ENCODE measurements around the gene ADAM19. TPM values are rescaled to one million over a fixed set of nuclear protein-coding genes. Genes with fewer than 3 reads are reported as not detected.

Gene ADAM19
- total and polyA plus RNA-seq, 2 donors from 2014 or later = 0.88 to 9.2 TPM

GRCh38 chr5:157554179-157555036, 21.2 kb downstream of the ADAM19 start:
- peak overlapping the region in 1 of 2 donors; percentile 3 for H3K27ac ChIP-seq (ENCODE audit: low read depth in 2 of 2, low read length in 2 of 2)
- FAIRE-seq = no peak
- DNase-seq = peak in 1 of 5 donors; percentile 58
- TF ChIP-seq CTCF (IDR thresholded peaks at IDR 0.05; ENCODE audit: borderline replicate concordance, extremely low read depth, insufficient read depth) = no peak
- no peaks in the 10 kb centered on the region for H3K9me3 ChIP-seq (ENCODE audit: control insufficient read depth in 2 of 3, insufficient read depth in 1 of 3, low read length in 3 of 3)
- no peaks in the 10 kb centered on the region for H3K27me3 ChIP-seq (ENCODE audit: control insufficient read depth, insufficient read depth, low read length)
- intact Hi-C loops (cut with DNase I) = no loop called here
- no peak overlapping the region for H3K9ac ChIP-seq (ENCODE audit: low read length in 3 of 3)
- H3K36me3 ChIP-seq (ENCODE audit: control insufficient read depth in 2 of 3, insufficient read depth in 3 of 3, low read length in 3 of 3) = no peaks in the 10 kb centered on the region
- H3K4me1 ChIP-seq (ENCODE audit: control insufficient read depth in 2 of 3, insufficient read depth in 2 of 3, low read depth in 1 of 3, low read length in 3 of 3) = peaks cover 0 to 15% (median 11%) of the 10 kb centered on the region in 3 donors
- no peak overlapping the region for H3K4me3 ChIP-seq (ENCODE audit: low read length in 3 of 3)

GRCh38 chr5:157552650-157553049, 22.9 kb downstream of the ADAM19 start:
- Histone ChIP-seq H3K27ac (ENCODE audit: low read depth in 2 of 2, low read length in 2 of 2) (no peak overlapping the region), H3K27me3 (ENCODE audit: control insufficient read depth, insufficient read depth, low read length) (no peaks in the 10 kb centered on the region), H3K36me3 (ENCODE audit: control insufficient read depth in 2 of 3, insufficient read depth in 3 of 3, low read length in 3 of 3) (no peaks in the 10 kb centered on the region), H3K4me1 (ENCODE audit: control insufficient read depth in 2 of 3, insufficient read depth in 2 of 3, low read depth in 1 of 3, low read length in 3 of 3) (peaks cover 0 to 18% (median 11%) of the 10 kb centered on the region in 3 donors), H3K9me3 (ENCODE audit: control insufficient read depth in 2 of 3, insufficient read depth in 1 of 3, low read length in 3 of 3) (no peaks in the 10 kb centered on the region), H3K4me3 (ENCODE audit: low read length in 3 of 3) (no peak overlapping the region), H3K9ac (ENCODE audit: low read length in 3 of 3) (no peak overlapping the region)
- TF ChIP-seq CTCF (IDR thresholded peaks at IDR 0.05; ENCODE audit: borderline replicate concordance, extremely low read depth, insufficient read depth) = no peak
- DNase-seq (no peak), FAIRE-seq (no peak)
- intact Hi-C loops (cut with DNase I) = no loop called here

- no peaks in the 10 kb centered on the region for H3K9me3 ChIP-seq (ENCODE audit: control insufficient read depth in 2 of 3, insufficient read depth in 1 of 3, low read length in 3 of 3)
- intact Hi-C loops (cut with DNase I) = no loop called here
- no peaks in the 10 kb centered on the region for H3K27me3 ChIP-seq (ENCODE audit: control insufficient read depth, insufficient read depth, low read length)
- no peak overlapping the region for H3K4me3 ChIP-seq (ENCODE audit: low read length in 3 of 3)
- no peak for TF ChIP-seq CTCF (IDR thresholded peaks at IDR 0.05; ENCODE audit: borderline replicate concordance, extremely low read depth, insufficient read depth)
- no peaks in the 10 kb centered on the region for H3K36me3 ChIP-seq (ENCODE audit: control insufficient read depth in 2 of 3, insufficient read depth in 3 of 3, low read length in 3 of 3)
- no peak for DNase-seq
- H3K27ac ChIP-seq (ENCODE audit: low read depth in 2 of 2, low read length in 2 of 2) = no peak overlapping the region
- peaks cover 0 to 18% (median 11%) of the 10 kb centered on the region in 3 donors for H3K4me1 ChIP-seq (ENCODE audit: control insufficient read depth in 2 of 3, insufficient read depth in 2 of 3, low read depth in 1 of 3, low read length in 3 of 3)
- no peak for FAIRE-seq
- H3K9ac ChIP-seq (ENCODE audit: low read length in 3 of 3) = no peak overlapping the region
Observed at GRCh38 chr5:157550663-157551062, 24.9 kb downstream of the ADAM19 start.
